Stimulated activated CD8-positive, alpha-beta memory T cell treated with anti-CD3 and anti-CD28 coated beads, Interleukin-7, amount 100 ng/mL, for 48 hours (primary cell): ENCODE results near the gene C20orf96.
"Not testable (repeated sequence)": the region's sequence is repeated elsewhere in the genome, so short reads cannot be mapped to it uniquely, and the experiment has no call there.

ENCODE experiments used
- DNase-seq, 2 donors: peaks; one replicate each; pipeline ENCODE4 v3.0.0-alpha.2; 2020; ENCODE audit warnings: low read depth in 1 of 2; ENCODE audit errors: extremely low read depth in 1 of 2

C20orf96 gene

GRCh38 chr20:242905-243304 lies 47.6 kb downstream of the C20orf96 start:
- no peak for DNase-seq

DNA sequence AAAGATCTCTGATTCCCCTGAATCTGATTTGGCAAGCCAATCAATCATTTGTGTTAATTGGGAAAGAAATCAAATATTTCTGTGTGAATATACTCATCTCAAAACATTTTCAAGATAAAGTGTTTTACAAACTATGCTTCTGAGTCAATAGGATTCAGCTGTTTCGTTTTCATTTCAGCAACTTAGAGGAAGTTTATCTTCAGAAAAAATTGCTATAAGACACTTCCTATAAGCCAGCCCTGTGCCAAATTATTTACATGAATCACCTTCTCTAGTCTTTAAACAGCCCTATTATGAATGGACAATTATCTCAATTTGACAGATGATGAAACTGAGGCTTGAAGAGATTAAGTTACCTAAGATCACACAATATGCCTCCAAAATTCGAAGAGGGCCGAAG lies 52.6 kb downstream of the C20orf96 start:
- DNase-seq: no peak

GRCh38 chr20:237489-237888 lies 53.1 kb downstream of the C20orf96 start:
- DNase-seq: peak; percentile 1 to 22

GRCh38 chr20:235891-236290 lies 54.7 kb downstream of the C20orf96 start:
- DNase-seq: no peak

DNA sequence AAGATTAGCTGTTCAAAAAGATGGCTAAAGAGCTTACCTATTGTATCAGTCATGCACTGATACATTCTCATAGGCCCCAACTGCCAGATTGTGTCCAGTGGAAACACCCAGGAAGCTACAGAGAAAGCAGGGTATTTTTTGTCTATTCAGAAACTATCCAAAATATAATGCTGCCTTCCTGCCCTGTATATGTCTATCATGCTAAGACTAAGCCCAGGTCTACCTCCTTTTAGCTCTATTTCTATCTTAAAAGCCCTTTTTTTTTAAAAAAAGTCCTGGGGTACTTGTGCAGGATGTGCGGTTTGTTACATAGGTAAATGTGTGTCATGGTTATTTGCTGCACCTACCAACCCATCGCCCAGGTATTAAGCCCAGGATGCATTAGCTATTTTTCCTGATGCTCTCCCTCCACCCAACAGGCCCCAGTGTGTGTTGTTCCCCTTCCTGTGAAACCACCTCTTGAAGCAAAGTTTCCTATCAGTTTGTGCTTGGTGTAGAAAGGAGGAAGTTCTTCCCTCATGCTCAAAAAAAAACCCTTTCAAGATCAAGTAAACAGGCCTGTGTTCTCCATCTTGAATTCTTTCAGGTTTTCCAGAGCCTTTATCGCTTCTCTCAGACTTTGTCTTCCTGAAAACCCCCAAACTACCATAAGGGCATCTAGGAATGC lies 63.0 kb downstream of the C20orf96 start:
- no peak for DNase-seq

DNA sequence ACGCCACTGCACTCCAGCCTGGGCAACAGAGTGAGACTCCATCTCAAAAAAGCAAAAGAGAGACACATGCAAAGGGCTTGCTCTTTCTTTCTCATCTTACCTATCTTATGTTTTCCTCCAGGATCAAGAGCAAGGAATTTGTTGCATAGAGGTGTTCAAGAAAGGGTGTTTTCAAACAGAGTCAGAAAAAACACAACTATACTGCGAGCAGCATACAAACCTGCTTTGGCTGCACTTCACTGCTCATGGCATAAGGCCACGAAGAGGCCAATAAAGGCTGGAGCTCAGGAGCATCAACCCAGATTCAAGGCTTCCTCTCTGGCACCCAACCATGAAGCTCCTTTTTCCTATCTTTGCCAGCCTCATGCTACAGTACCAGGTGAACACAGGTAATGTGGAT lies 63.6 kb downstream of the C20orf96 start, which contains the start of gene DEFB129:
Gene DEFB129, plus strand, starts transcription at position 301 of the 400 bp plus-strand sequence. Its CDS starts 31 bp downstream, at position 332.
- DNase-seq: no peak

DNA sequence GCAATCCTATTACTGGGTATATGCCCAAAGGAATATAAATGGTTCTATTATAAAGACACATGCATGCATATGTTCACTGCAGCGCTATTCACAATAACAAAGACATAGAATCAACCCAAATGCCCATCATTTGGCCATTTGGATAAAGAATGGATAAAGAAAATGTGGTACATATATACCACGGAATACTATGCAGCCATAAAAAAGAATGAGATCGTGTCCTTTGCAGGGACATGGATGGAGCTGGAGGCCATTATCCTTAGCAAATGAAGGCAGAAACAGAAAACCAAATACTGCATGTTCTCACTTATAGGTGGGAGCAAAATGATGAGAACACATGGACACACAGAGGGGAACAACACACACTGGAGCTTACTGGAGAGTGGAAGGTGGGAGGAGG lies 64.7 kb downstream of the C20orf96 start:
- not testable (repeated sequence) for DNase-seq

GRCh38 chr20:221258-221830 lies 69.2 kb downstream of the C20orf96 start:
- DNase-seq: no peak
